ENCODE data around the gene SSH3. TPM values are rescaled to one million over a fixed set of nuclear protein-coding genes. Genes with fewer than 3 reads are reported as not detected.

The SSH3 gene
- total RNA-seq, 6 experiments from 2014 or later = 10.9 to 17.9 (median 14.5) TPM

DNA sequence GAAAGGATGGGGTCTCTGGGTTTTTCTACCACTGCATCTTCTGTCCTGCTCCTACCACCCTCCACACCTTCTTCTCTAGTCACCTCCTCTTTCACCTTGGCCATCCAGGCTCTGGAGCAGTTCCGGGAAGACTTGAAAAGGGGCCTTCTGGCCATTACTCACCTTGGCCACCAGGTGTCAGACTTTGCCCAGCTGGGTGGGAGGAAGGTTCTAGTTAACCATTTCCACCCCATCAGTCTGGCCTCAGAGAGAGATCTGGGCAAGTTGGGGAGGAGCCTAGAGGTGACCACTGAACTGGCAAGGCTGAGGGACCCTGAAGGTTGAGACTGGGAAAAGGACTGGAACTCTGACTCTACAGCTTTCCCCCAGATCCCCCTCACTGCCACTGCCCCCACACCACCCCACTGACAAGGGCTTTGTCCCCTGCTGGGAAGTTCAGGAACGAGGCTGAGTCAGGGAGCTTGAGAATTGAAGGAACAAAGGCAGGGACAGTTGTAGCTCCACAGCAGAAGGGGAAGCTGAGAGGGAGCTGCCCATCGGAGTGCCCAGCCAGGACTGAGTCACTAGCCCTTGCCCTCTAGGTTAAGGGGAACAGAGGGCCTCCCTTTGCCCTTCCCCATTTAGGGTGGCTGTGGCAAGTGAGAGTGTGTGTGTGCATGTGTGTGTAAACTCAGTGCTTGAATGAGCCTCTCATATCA lies 53.7 kb downstream of the SSH3 start:
- Histone ChIP-seq H3K36me3 (no peaks in the 10 kb centered on the region), H3K27me3 (no peaks in the 10 kb centered on the region), H3K4me1 (peaks cover 0 to 28% (median 15%) of the 10 kb centered on the region in 4 donors), H3K27ac (peak overlapping the region in 2 of 3 donors; percentile 97 to 98), H3K9me3 (no peaks in the 10 kb centered on the region), H3K4me3 (no peak overlapping the region)
- ATAC-seq (peak; percentile 15 to 33 (median 26)), DNase-seq (peak in 2 of 3 donors; percentile 63 to 72)
- TF ChIP-seq, protein P1, sequence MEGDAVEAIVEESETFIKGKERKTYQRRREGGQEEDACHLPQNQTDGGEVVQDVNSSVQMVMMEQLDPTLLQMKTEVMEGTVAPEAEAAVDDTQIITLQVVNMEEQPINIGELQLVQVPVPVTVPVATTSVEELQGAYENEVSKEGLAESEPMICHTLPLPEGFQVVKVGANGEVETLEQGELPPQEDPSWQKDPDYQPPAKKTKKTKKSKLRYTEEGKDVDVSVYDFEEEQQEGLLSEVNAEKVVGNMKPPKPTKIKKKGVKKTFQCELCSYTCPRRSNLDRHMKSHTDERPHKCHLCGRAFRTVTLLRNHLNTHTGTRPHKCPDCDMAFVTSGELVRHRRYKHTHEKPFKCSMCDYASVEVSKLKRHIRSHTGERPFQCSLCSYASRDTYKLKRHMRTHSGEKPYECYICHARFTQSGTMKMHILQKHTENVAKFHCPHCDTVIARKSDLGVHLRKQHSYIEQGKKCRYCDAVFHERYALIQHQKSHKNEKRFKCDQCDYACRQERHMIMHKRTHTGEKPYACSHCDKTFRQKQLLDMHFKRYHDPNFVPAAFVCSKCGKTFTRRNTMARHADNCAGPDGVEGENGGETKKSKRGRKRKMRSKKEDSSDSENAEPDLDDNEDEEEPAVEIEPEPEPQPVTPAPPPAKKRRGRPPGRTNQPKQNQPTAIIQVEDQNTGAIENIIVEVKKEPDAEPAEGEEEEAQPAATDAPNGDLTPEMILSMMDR (IDR thresholded peaks at IDR 0.05) = peak; percentile 90 to 94 (median 91)
- TF ChIP-seq POLR2A (IDR thresholded peaks at IDR 0.05) = peak; percentile 22
- WGBS (ENCODE audit: insufficient coverage, low coverage, low lambda C conversion rate, missing lambda C conversion rate) = 3% methylated on average over 2 of the region's 3 CpGs
- intact Hi-C loops (cut with DNase I) = no loop called here

DNA sequence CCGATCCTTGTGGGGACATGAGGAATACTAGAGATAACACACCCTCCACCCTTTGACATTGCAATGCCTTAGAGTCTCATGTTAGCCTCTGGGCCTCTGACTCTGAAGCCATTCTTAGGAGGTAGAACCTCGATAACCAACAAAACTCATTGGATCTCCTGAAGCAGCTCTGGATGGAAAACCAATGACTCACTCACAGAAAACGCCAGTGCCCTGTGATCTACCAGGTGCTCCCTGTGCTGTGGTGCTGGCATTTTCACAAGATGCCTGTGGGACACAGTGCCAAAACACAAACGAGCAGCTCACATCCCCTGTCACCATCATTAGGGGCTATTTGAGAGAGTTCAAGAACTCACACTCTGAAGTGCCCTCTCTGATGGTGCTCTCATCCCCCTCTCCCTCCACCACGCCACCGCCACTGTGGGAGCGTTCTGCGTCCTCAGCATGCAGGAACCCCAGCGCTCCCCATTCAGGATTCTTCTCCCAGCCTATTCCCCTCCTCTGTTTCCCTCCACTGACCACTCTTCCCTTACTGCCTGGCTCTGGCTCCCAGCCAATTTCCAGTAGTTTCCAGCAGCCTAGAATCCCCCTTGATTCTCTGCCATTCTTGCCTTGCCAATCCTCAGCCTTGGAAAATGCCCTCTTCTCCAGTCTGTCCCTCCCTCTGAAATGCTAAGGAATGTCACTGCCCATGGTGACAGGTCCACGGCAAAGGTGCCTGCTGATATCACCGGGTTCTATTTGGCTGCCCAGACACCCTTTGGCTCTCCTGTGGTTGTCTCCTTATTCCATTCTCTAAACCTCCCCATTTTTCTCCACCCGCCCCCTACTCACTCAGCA lies 54.7 kb downstream of the SSH3 start:
- no peaks in the 10 kb centered on the region for H3K9me3 ChIP-seq
- H3K27ac ChIP-seq = no peak overlapping the region
- no peak for TF ChIP-seq POLR2A (IDR thresholded peaks at IDR 0.05)
- TF ChIP-seq, protein P1 (IDR thresholded peaks at IDR 0.05) = no peak
- H3K36me3 ChIP-seq = no peaks in the 10 kb centered on the region
- H3K4me3 ChIP-seq = no peak overlapping the region
- 89% methylated on average over 10 of the region's 12 CpGs for WGBS (ENCODE audit: insufficient coverage, low coverage, low lambda C conversion rate, missing lambda C conversion rate)
- DNase-seq = no peak
- peaks cover 0 to 23% (median 12%) of the 10 kb centered on the region in 4 donors for H3K4me1 ChIP-seq
- intact Hi-C loops (cut with DNase I) = no loop called here
- ATAC-seq = no peak
- no peaks in the 10 kb centered on the region for H3K27me3 ChIP-seq

Small RNA genes within 50 kb of the gene (small RNA-seq; reads per million reads assigned to genes)
- 0 reads per million in 2 experiments for gene RN7SKP239

Other genes with a start within 250 kb of the SSH3 start
- 100 to 1,000 TPM in 1 of 6 experiments, 10 to 100 TPM in 5; 17.8 to 106 (median 47.3) TPM for gene RHOD, start 246.7 kb upstream of the SSH3 start, total RNA-seq
- gene KDM2A, start 184.3 kb upstream of the SSH3 start, total RNA-seq = 10 to 100 TPM; 23.8 to 37.1 (median 33.4) TPM
- 10 to 100 TPM; 24.5 to 43.9 (median 28.5) TPM for gene GRK2, start 37.1 kb upstream of the SSH3 start, total RNA-seq
- 10 to 100 TPM in 4 of 6 experiments, 1 to 10 TPM in 2; 7.7 to 14.1 (median 10.4) TPM for gene ANKRD13D, start 14.2 kb upstream of the SSH3 start, total RNA-seq
- 100 to 1,000 TPM in 2 of 6 experiments, 10 to 100 TPM in 4; 70.5 to 216 (median 97.9) TPM for gene POLD4, start 50.0 kb downstream of the SSH3 start, total RNA-seq
- 1 to 10 TPM in 3 of 6 experiments, under 1 TPM in 3; 0.44 to 3.8 (median 1.3) TPM for gene CLCF1, start 70.1 kb downstream of the SSH3 start, total RNA-seq
- 10 to 100 TPM in 2 of 6 experiments, 1 to 10 TPM in 4; 5.3 to 13.2 (median 6.2) TPM for gene RAD9A, start 88.5 kb downstream of the SSH3 start, total RNA-seq
- 100 to 1,000 TPM in 2 of 6 experiments, 10 to 100 TPM in 4; 64.2 to 102 (median 71.1) TPM for gene PPP1CA, start 98.3 kb downstream of the SSH3 start, total RNA-seq
- gene TBC1D10C, start 100.6 kb downstream of the SSH3 start, total RNA-seq = 1 to 10 TPM in 5 of 6 experiments, under 1 TPM in 1; 0.73 to 2.7 (median 1.9) TPM
- gene CARNS1, start 112.1 kb downstream of the SSH3 start, total RNA-seq = under 1 TPM in 5 of 6 experiments, not detected in 1; 0.12 to 0.31 (median 0.22) TPM
- gene RPS6KB2, start 125.0 kb downstream of the SSH3 start, total RNA-seq = 10 to 100 TPM; 18.8 to 37.1 (median 27.1) TPM
- 1 to 10 TPM in 4 of 6 experiments, under 1 TPM in 2; 0.72 to 2.8 (median 2.1) TPM for gene PTPRCAP, start 134.2 kb downstream of the SSH3 start, total RNA-seq
- 10 to 100 TPM; 28.5 to 58.6 (median 40.4) TPM for gene CORO1B, start 139.9 kb downstream of the SSH3 start, total RNA-seq
- not detected for gene GPR152, start 149.2 kb downstream of the SSH3 start, total RNA-seq
- gene CABP4, start 151.8 kb downstream of the SSH3 start, total RNA-seq = 1 to 10 TPM in 4 of 6 experiments, under 1 TPM in 2; 0.55 to 1.7 (median 1.2) TPM
- gene TMEM134, start 165.7 kb downstream of the SSH3 start, total RNA-seq = 100 to 1,000 TPM in 2 of 6 experiments, 10 to 100 TPM in 4; 29.1 to 133 (median 40.9) TPM
- 10 to 100 TPM; 20.8 to 33.9 (median 25.7) TPM for gene AIP, start 179.5 kb downstream of the SSH3 start, total RNA-seq
- gene PITPNM1, start 201.8 kb downstream of the SSH3 start, total RNA-seq = 10 to 100 TPM in 4 of 6 experiments, 1 to 10 TPM in 2; 8.6 to 21.3 (median 15.0) TPM
- 10 to 100 TPM; 45.2 to 74.9 (median 55.7) TPM for gene CDK2AP2, start 204.6 kb downstream of the SSH3 start, total RNA-seq
- gene CABP2, start 219.9 kb downstream of the SSH3 start, total RNA-seq = not detected